GM19467 (cell line): ENCODE results near the gene NDEL1.

Experiments used
- ATAC-seq: cut with Tn5 transposase; IDR thresholded peaks from one replicate; pipeline ENCODE4 v1.9.1; 2021; ENCODE audit warnings: mild to moderate bottlenecking, moderate library complexity; ENCODE audit not compliant: unreplicated experiment

The NDEL1 gene

DNA sequence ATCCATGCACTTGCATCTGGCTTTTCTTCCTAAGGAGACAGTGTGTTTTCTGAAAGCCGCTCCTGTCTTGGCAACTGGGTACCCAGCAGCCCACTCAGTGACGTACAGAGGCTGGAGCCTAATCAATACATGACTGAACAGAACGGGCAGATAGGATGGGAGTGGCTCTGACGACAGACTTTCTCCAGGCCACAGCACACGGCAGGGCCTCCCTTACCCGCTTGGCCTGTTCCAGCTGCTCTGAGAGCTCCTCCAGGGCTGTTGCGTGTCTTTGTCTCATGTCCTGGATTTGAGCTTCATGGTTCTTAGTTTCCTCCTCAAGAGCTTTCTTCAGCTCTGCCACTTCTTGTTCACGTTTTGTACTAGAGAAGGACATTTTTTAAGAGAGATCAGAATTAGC, 64.9 kb downstream of the NDEL1 start:
- no peak for ATAC-seq

GRCh38 chr17:8502126-8502525, 66.4 kb downstream of the NDEL1 start:
- ATAC-seq, result no peak

DNA sequence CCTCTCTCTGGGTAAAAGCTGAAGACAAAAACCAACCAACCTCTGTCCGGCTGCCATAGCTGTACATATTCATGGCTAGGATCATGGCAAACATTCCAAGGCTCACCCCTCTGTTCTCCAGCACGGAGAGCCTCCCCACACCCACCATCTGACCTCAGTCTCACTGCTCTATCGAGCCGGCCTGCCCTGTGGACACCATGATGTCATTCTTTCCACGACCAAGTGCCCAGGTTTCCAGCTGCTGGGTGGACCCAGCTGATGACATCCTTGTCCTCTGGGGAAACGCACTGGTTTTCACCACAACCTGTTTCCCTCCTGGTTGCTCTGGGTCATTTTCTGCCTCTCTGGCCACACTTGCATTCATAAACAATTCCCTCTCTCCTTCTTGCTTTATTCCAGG, 67.7 kb downstream of the NDEL1 start:
- ATAC-seq, result no peak

GRCh38 chr17:8503807-8504206, 68.1 kb downstream of the NDEL1 start:
- no peak for ATAC-seq

DNA sequence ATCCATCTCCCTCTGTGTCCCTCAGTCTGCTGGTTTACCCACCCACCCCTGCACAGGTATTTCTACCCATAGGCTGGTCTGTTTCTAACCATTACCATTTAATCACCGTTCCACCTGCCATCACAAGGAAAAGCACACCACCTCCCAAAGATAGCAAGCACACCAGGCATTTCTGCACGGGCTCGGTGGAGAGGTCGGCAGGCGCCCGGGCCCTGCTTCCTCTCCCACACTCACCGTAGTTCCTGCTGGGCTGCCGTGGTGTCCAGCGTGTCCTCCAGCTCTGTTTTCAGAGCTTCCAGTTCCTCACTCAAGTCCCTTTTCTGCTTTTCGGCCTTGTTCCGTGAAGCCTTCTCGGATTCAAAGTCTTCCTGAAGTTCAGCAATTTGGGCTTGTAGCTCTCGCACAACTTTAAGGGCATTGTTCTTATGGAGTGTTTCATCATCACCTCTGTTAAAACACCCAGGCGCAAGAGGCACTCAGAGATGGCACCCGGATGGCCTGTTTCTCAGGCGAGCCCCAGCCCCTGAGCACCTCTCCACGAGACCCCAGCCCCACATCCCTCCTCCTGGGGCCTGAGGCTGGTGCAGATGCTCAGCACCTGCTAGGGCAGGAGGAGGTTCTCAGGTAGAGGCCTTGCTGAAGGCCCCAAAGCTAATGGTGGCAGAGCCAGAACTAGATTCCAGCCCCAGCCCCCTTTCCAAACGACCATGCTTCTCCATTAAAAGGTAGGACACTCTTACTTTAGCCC, 69.0 kb downstream of the NDEL1 start:
- ATAC-seq, result no peak

- no peak for ATAC-seq
These were observed 70.5 kb downstream of the NDEL1 start for GRCh38 chr17:8506145-8506544.

DNA sequence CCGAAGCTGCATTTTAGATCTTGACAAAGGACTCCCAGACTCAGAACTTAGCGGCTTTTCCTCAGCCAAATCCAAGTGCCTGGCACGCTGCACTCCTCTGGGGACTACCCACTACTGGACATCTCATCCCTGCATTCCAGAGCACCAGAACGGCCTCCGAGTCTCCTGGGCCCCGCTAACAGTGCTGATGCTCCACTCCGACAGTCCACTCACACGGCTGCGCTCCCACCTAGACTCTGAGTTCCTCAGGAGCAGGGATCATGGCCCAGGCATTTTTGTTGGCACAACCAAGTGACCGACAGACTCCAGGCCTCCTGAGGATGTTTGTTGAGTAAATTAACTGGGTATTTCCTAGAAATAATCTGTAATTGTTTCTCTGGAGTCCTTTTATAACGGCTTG, 79.1 kb downstream of the NDEL1 start:
- no peak for ATAC-seq
